ENCODE results near the gene TMTC3. TPM values are rescaled to one million over a fixed set of nuclear protein-coding genes. Genes with fewer than 3 reads are reported as not detected.
A peak's percentile ranks its signal among the peaks of the same experiment; 100 is the strongest.

TMTC3 gene
- total RNA-seq, result 8.8 TPM
- long read RNA-seq, partial matches to known transcripts, result 4 of 4 reads
- long read RNA-seq, other reads (novel, unspliced or antisense), result 0 of 4 reads

DNA sequence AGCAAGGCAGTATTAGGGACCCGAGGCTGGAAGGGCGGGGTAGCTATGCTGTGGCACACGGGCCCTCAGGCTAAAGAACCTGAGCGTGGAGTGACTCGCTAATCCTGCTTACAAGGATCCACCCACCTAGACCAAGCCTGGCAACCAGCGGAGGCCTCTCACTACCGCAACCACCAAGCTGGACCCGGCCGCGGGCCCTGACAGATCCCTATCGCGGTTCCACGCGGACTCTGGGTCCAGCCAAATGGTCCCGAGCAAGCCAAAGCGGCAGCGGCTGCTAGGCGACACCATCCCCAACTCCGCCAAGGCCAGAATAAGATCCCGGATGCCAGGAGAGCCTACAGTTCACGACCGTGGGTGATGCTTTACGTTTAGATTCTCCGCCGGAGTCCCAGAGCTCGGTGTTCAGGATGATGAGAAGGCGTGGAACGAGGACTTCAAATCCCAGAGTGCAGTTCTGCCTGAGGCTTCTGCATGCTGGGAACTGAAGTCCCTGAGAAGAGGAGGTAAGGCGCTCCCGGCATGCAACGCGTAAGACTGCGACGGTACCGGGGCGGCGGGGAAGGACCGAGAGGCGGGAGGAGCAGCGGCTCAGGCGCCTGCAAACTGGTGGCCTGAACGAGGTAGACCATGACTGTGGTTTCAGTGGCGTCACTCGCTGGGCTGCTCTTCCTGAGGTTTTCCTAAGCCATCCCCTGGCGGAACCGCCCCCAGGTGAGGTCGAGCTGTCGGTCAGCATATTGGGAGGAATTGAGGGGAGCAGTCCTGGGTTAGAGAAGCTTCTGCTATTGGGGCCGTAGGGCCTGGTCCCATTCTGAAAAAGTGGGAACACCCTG, at the start of gene TMTC3, which contains the start of gene CEP290:
Gene TMTC3 (plus strand): TSS at position 534 of the 836 bp plus-strand sequence. CDS start 6,009 bp downstream, outside the sequence.
Gene CEP290 (minus strand): TSS at position 315 of the 836 bp plus-strand sequence. CDS start 781 bp downstream, outside the sequence.
- Histone ChIP-seq H3K4me3 (peak within 1 kb of the TSS; percentile 77), H3K27ac (replicated peaks) (peak within 1 kb of the TSS; percentile 82), H3K9me3 (replicated peaks) (no peaks in the 10 kb centered on the region), H3K4me1 (peaks cover 38% of the 10 kb centered on the region), H3K36me3 (peaks cover 15% of the 10 kb centered on the region), H3K27me3 (ENCODE audit: low read depth) (no peaks in the 10 kb centered on the region)
- intact Hi-C loops (cut with micrococcal nuclease), result no loop called here
- no peak for TF ChIP-seq CTCF (IDR thresholded peaks at IDR 0.05; ENCODE audit: borderline replicate concordance)
- peak; percentile 93 for DNase-seq

- H3K27ac ChIP-seq (replicated peaks), result no peak overlapping the region
- no peak for DNase-seq
- intact Hi-C loops (cut with micrococcal nuclease), result no loop called here
These were observed 49.3 kb upstream of the TMTC3 start for GRCh38 chr12:88092771-88093170.

DNA sequence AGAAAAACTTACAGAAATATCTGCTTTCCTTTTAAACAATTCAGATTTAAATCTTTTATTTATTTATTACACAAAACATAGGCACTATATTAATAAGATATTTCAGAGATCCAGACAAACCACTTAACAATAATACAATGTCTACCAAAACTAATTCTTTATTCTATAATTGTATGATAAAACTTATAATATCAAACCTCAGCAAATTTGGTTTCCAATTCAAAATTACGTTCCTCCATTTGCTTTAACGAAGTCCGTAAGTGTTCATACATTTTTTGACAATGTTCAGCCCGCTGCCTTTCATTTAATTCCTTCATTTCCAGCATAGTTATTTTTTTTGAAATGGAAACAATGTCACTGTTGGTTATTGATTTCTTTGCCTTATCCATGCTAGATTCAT, 48.5 kb upstream of the TMTC3 start:
- Histone ChIP-seq H3K36me3 (peaks cover 34% of the 10 kb centered on the region), H3K4me3 (no peak overlapping the region), H3K27ac (replicated peaks) (no peak overlapping the region), H3K27me3 (ENCODE audit: low read depth) (no peaks in the 10 kb centered on the region), H3K9me3 (replicated peaks) (no peaks in the 10 kb centered on the region), H3K4me1 (no peaks in the 10 kb centered on the region)
- intact Hi-C loops (cut with micrococcal nuclease), result no loop called here
- TF ChIP-seq CTCF (IDR thresholded peaks at IDR 0.05; ENCODE audit: borderline replicate concordance), result no peak
- DNase-seq, result no peak

More at GRCh38 chr12:88092771-88093170, 49.3 kb upstream of the TMTC3 start:
- no peaks in the 10 kb centered on the region for H3K9me3 ChIP-seq (replicated peaks)
- H3K4me3 ChIP-seq, result no peak overlapping the region
- H3K36me3 ChIP-seq, result peaks cover 34% of the 10 kb centered on the region
- TF ChIP-seq CTCF (IDR thresholded peaks at IDR 0.05; ENCODE audit: borderline replicate concordance), result no peak
- no peaks in the 10 kb centered on the region for H3K27me3 ChIP-seq (ENCODE audit: low read depth)
- H3K4me1 ChIP-seq, result no peaks in the 10 kb centered on the region

DNA sequence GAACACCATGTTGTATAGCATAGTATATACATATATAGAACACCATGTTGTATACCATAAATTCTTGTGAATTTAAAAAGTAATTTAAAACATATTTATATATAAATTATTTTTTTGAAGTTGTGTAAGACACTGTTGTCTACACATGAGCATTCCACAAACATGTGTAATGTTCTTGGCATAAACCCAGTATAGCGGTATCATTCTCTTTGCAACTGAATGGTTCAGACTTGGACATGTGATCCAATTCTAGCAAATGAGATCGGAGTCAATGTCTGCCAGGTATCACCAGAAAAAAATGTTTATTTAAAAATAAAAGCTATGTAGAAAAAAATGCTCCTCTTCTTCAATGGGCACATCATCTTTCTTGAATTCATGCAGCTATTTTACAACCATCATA, 34.1 kb upstream of the TMTC3 start:
- H3K27ac ChIP-seq (replicated peaks), result no peak overlapping the region
- H3K9me3 ChIP-seq (replicated peaks), result no peaks in the 10 kb centered on the region
- TF ChIP-seq CTCF (IDR thresholded peaks at IDR 0.05; ENCODE audit: borderline replicate concordance), result no peak
- intact Hi-C loops (cut with micrococcal nuclease), result no loop called here
- H3K27me3 ChIP-seq (ENCODE audit: low read depth), result no peaks in the 10 kb centered on the region
- H3K4me3 ChIP-seq, result no peak overlapping the region
- H3K4me1 ChIP-seq, result no peaks in the 10 kb centered on the region
- DNase-seq, result no peak
- H3K36me3 ChIP-seq, result peaks cover 63% of the 10 kb centered on the region

DNA sequence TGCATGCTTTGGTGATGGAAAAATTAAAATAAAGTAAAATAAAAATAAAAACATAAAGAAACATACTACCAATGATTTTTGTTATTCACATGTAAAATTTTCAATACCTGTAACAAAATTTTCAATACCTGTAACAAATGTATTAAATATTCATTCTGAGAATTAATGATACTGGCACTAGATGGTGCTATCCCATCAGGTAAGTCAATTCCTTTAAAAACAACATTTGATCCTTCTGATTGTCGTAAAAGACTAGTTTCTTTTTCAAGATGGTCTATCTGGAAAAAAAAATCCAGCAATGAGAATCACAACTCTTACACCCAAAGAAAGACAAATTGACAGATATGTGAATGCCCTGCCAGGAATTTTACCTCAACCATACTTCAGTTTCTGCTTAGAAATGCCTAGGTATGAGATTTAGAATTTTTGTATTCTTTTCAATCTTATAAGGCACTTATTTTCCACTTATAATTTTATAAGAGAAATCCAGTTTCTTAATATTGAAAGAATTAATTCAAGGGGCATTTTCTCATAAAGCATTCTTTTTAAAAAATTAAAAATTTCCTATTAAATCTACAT, 30.9 kb upstream of the TMTC3 start:
- Histone ChIP-seq H3K4me1 (no peaks in the 10 kb centered on the region), H3K4me3 (peak overlapping the region; percentile 40), H3K36me3 (peaks cover 73% of the 10 kb centered on the region), H3K9me3 (replicated peaks) (no peaks in the 10 kb centered on the region), H3K27ac (replicated peaks) (no peak overlapping the region), H3K27me3 (ENCODE audit: low read depth) (no peaks in the 10 kb centered on the region)
- no peak for DNase-seq
- intact Hi-C loops (cut with micrococcal nuclease), result no loop called here
- TF ChIP-seq CTCF (IDR thresholded peaks at IDR 0.05; ENCODE audit: borderline replicate concordance), result peak; percentile 55

Data from left ventricle myocardium inferior (tissue), 1 donor.